Bronchial epithelial cell (primary cell): Measurements from ENCODE around the gene EPHA6. TPM values are rescaled to one million over a fixed set of nuclear protein-coding genes. Genes with fewer than 3 reads are reported as not detected.
A peak's percentile ranks its signal among the peaks of the same experiment; 100 is the strongest.
"Not testable (repeated sequence)": the region's sequence is repeated elsewhere in the genome, so short reads cannot be mapped to it uniquely, and the experiment has no call there.

Experiments
- DNase-seq: peaks from one replicate; pipeline ENCODE4 v3.0.0-alpha.2; 2010; ENCODE audit warnings: low read depth
- FAIRE-seq: peaks from 2 replicates; lab custom pipeline; 2011; peaks lifted over from hg19 to GRCh38; lab: Jason Lieb, UNC
- H3K27me3 ChIP-seq: 2 replicates; pipeline ENCODE4 v1.5.1; 2011; ENCODE audit warnings: low read length; ENCODE audit not compliant: control insufficient read depth, insufficient read depth
- H3K36me3 ChIP-seq: 2 replicates; pipeline ENCODE4 v1.5.1; 2011; ENCODE audit warnings: low read length; ENCODE audit not compliant: control insufficient read depth, insufficient read depth
- H3K4me3 ChIP-seq: 2 replicates; pipeline ENCODE4 v1.5.1; 2011; ENCODE audit warnings: mild to moderate bottlenecking, low read depth, low read length, control low read depth
- CTCF ChIP-seq: IDR thresholded peaks from 2 replicates; pipeline ENCODE4 v1.5.1; 2011; ENCODE audit warnings: mild to moderate bottlenecking, moderate library complexity, low read length, control low read depth, inconsistent platforms; ENCODE audit not compliant: insufficient read depth, severe bottlenecking
- total RNA-seq: library from RNA; depleted of rRNA; stranded (reverse); fragments of >200 nt; gene quantifications from 2 replicates; pipeline ENCODE4 v1.2.1, GENCODE V29; 2014

Gene EPHA6
- total RNA-seq, 1 donor from 2014 or later, result 0.26 TPM

DNA sequence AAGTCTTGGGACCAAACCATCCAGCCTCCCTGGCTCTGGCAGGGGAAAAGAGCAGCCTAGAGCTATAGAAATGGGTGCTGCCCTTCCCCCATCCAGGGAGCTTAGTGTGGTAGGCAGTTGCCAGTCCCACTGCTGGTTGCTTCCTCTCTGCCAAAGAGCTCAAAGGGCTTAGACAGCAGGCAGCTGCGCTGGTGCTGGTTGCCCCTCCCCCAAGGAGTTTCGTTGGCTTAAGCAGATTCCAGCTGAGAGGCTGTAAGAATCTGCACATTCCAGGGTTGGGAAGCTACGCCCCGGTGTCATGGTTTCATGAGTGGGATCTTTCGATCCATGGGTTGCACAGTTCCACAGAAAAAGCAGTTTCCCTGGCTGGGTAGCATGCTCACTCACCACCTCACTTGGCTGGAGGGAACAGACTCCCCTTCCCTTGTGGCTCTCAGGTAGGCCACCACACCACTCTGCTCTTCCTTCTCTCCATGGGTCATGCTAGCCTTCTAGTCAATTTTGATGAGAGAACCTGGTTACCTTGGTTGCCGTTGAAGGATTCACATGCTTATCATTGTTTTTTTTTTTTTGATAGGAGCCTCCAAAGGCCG, 195.1 kb downstream of the EPHA6 start:
- FAIRE-seq, result no peak
- TF ChIP-seq CTCF, result no peak
- Histone ChIP-seq H3K27me3 (no peaks in the 10 kb centered on the region), H3K4me3 (no peak overlapping the region), H3K36me3 (no peaks in the 10 kb centered on the region)
- no peak for DNase-seq

GRCh38 chr3:97010881-97011657, 196.7 kb downstream of the EPHA6 start:
- no peaks in the 10 kb centered on the region for H3K27me3 ChIP-seq
- no peak for FAIRE-seq
- no peak for DNase-seq
- no peaks in the 10 kb centered on the region for H3K36me3 ChIP-seq
- no peak for TF ChIP-seq CTCF
- H3K4me3 ChIP-seq, result no peak overlapping the region

- Histone ChIP-seq H3K4me3 (no peak overlapping the region), H3K36me3 (no peaks in the 10 kb centered on the region), H3K27me3 (no peaks in the 10 kb centered on the region)
- no peak for TF ChIP-seq CTCF
- DNase-seq (peak; percentile 67), FAIRE-seq (no peak)
Observed at GRCh38 chr3:97021778-97022177, 207.4 kb downstream of the EPHA6 start.

- FAIRE-seq, result not testable (repeated sequence)
Observed at GRCh38 chr3:97025612-97026011, 211.2 kb downstream of the EPHA6 start.

GRCh38 chr3:97029972-97030371, 215.6 kb downstream of the EPHA6 start:
- FAIRE-seq (no peak), DNase-seq (no peak)
- H3K4me3 ChIP-seq, result no peak overlapping the region
- no peak for TF ChIP-seq CTCF
- H3K27me3 ChIP-seq, result no peaks in the 10 kb centered on the region
- no peaks in the 10 kb centered on the region for H3K36me3 ChIP-seq

More at GRCh38 chr3:97025612-97026011, 211.2 kb downstream of the EPHA6 start:
- DNase-seq, H3K36me3 ChIP-seq, H3K4me3 ChIP-seq, H3K27me3 ChIP-seq: not testable (repeated sequence)

DNA sequence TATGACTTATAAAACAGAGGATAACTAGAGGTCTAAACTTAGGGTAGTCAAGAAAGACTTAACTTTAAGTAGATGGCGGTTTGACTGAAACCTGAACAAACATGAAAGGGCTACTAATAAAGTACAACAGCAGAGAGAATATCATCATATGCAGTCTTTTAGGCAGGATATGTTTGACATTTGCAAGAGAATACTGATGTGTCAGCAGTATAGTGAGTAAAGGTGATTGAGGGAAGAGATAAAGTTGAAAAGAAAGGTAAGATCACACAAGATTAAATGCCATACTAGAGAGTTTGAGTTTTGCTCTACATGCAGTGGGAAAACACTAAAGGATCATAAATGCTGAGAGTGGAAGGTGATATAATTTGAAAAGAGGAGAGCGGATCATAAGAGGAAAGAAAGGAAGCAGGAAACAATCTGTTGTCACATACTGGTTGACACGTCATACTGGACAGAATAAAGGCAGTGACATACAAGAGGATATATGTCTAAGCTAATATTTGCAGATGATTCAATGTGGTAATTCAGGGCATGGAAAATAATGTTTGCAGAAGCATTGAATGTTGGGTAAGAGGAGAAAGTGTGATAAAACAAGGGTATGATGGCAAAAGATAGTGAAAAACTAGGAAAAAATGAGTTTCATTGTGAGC, 223.0 kb downstream of the EPHA6 start:
- FAIRE-seq (no peak), DNase-seq (peak; percentile 43)
- no peak for TF ChIP-seq CTCF
- Histone ChIP-seq H3K36me3 (no peaks in the 10 kb centered on the region), H3K4me3 (no peak overlapping the region), H3K27me3 (no peaks in the 10 kb centered on the region)
